Midbrain (tissue), 1 donor: ENCODE data around the gene DGKQ.
"Not testable (repeated sequence)": the region's sequence is repeated elsewhere in the genome, so short reads cannot be mapped to it uniquely, and the experiment has no call there.

Experiments used
- DNase-seq: peaks from one replicate; lab custom pipeline; 2025; lab: John Stamatoyannopoulos, UW

The DGKQ gene

GRCh38 chr4:948101-948935, 25.1 kb downstream of the DGKQ start:
- no peak for DNase-seq

- DNase-seq = no peak
Measured at GRCh38 chr4:947491-947971, 25.8 kb downstream of the DGKQ start.

- no peak for DNase-seq
Measured at GRCh38 chr4:946517-947471, 26.6 kb downstream of the DGKQ start.

DNA sequence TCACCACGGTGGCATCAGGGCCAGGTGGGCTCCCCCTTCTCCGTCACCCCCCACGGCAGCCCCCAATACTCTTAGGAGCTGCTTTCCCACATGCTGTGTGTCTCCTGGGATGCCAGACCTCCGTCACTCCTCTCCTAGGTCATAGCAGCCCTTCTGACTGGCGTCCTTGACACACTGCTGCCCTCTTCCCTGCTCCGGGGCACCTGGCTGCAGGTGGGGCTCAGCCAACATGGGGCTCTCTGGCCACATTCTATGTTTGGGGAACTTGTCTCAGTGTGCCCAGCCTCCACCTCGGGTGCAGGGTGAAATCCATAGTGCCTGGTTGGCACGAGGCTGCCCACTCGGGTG, 27.3 kb downstream of the DGKQ start:
- DNase-seq = no peak

- no peak for DNase-seq
Measured at GRCh38 chr4:945274-946102, 27.9 kb downstream of the DGKQ start.

GRCh38 chr4:939508-939907, 33.9 kb downstream of the DGKQ start:
- not testable (repeated sequence) for DNase-seq

DNA sequence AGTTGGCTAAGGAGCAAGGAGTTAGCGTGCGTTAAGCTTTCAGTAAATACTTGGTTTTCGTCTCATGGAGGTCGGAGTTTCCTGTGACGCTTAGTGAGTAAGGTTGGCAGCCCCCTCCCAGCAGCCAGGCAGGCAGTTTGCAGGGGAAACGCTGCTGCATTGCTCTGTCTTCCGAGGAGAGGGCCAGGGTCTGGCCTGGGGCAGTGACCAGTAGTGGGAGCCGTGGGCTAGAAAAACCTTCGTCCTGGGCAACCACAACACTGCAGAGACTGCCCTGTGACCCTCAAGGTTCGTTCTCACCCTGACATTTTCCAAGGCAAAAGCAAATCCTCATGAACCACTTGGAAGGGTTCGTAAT, 40.7 kb downstream of the DGKQ start:
- DNase-seq = no peak

DNA sequence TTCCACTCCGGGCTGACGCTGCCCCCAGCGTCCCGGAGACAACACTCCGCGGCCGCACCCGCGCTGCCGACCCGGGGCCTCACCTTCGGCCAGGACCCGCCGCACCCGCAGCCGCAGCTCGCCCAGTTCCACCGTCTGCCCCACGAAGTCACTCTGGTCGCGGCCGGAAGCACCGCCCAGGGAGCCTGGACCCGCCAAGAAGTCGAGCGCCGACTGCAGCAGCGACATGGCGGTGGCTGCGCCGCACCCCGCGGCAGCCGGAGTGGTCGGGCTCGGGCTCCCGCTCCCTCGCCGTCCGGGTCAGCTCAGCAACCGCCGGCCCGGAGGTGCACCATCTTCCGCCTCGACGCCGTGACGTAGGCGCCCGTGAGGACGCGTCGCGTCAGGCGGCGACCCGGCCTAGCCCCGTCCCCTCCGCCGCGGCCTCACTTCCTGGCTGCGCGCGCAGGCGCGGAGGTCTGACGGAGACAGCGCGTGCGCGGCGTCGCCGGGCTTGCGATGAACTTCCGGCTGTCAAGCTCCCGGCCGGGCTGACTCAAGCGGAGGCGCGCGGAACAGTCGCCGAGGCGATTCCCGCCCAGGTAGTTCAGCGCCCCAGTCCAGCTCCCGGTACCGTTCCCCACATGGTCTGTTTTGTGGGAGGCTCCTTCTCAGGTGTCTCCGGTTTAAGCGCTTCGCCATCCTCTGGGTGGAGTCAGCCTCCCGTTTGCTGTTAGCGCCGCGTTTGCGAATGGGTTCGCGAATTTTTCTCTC, 41.2 kb downstream of the DGKQ start, which contains the start of the genes GAK and TMEM175:
Gene GAK, minus strand, starts transcription at position 357 of the 753 bp plus-strand sequence. Its CDS starts 129 bp downstream, at position 228.
Gene TMEM175, plus strand, starts transcription at position 501 of the 753 bp plus-strand sequence. CDS start 15,280 bp downstream, outside the sequence.
- peak; percentile 95 for DNase-seq

DNA sequence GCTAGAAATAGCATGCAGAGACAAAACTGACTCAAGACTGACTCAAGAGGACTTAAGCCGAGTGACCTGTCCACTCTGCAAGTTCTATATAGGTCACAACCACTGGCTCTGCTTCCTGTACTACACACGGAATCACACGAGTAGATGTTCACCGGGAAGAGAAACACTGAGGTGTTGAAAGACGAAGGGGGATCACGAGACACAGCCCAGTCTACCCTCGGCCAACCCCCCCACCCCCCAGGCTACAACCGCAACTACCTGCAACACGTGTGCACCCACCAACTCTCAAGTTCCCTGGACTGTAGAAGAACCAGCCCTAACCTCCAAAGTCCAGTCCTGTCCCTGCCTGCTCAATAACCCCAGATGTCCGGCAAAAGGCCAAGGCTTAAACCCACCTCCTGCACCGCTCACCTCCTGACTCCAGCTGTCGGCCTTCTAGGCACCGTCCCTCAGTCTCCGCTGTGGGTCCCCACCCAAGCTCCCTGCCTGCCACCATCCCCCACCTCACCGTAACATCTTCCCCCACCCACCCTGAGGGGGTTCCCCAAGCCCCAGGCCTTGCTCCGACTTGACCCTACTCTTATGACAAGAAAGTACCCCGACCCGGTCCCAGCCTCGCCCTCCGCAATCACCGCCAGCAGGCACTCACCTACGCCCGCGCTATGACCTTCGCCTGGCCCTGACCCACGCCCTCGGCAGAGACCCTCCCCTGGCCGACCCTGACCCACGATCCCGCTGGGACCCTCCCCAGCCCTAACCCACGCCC, 42.0 kb downstream of the DGKQ start:
- no peak for DNase-seq

DNA sequence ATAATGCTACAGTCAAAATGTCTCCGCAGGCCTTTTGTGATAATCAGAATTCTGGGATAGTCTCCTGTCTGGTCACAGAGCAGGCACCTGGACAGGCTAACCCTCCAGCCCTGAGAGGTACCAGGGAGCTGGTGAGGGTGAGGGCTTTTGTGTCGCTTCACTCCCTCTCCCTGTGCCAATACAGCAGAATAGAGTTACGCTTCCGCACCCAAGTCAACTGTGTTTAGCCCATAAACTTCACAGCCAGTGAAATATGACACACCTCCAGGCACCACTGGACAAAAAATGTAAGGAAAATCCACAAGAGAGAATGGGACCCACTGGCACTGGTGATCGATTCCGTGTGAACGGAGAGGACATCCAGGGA, 42.6 kb downstream of the DGKQ start:
- no peak for DNase-seq

GRCh38 chr4:930028-930551, 43.3 kb downstream of the DGKQ start:
- peak; percentile 13 for DNase-seq

DNA sequence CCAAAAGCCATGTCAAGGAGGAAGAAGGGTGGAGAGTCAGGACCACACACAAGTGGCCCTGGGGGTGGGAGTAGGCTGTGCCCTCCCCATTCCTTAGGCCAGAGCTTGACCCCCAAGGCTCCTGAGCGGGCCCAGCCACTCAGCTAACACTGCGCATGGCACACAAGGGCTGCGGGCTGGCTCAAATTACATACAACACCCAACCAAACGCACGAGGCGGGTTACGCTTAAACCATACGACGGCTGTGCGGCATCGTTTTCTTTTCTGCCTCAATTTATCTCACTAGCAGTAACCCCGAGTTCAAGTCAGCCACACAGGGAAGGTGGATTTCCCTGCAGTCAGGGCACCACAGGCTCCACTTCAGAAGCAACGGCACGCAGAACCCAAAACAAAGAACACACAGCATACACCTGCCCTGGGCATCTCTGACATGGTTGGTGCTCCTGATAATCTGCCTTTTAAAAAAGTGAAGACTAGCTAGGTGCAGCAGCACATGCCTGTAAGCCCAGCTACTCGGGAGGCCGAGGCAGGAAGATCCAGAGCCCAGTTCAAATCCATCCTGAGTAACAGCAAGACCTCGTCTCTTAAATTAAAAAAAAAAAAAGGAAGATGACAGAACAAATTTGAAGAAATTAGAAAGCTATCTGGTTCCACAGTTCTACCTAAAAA, 44.1 kb downstream of the DGKQ start:
- no peak for DNase-seq

GRCh38 chr4:927566-927965, 45.8 kb downstream of the DGKQ start:
- not testable (repeated sequence) for DNase-seq

DNA sequence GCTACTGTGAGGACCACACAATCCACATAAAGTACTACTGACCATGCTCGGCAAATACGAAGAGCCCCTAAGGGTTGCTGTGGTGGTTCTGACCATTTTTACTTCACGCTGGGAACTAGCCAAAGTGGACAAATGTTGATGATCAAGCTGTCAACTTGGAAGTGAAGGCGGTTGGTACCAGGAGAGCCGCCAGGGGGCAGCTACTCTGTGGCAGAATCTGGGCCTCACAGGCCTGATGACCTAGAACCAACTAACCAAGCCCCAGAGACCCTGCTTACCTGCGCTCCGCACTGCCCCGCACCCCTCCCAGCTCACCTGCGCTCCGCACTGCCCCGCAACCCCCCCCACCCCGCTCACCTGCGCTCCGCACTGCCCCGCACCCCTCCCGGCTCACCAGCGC, 46.8 kb downstream of the DGKQ start:
- no peak for DNase-seq

GRCh38 chr4:925771-926500, 47.4 kb downstream of the DGKQ start:
- DNase-seq = no peak

- no peak for DNase-seq
Measured at GRCh38 chr4:925171-925570, 48.2 kb downstream of the DGKQ start.

GRCh38 chr4:924107-925096, 49.0 kb downstream of the DGKQ start:
- no peak for DNase-seq
